ENCODE measurements around the gene CRAT.
A peak's percentile ranks its signal among the peaks of the same experiment; 100 is the strongest.

CRAT gene

DNA sequence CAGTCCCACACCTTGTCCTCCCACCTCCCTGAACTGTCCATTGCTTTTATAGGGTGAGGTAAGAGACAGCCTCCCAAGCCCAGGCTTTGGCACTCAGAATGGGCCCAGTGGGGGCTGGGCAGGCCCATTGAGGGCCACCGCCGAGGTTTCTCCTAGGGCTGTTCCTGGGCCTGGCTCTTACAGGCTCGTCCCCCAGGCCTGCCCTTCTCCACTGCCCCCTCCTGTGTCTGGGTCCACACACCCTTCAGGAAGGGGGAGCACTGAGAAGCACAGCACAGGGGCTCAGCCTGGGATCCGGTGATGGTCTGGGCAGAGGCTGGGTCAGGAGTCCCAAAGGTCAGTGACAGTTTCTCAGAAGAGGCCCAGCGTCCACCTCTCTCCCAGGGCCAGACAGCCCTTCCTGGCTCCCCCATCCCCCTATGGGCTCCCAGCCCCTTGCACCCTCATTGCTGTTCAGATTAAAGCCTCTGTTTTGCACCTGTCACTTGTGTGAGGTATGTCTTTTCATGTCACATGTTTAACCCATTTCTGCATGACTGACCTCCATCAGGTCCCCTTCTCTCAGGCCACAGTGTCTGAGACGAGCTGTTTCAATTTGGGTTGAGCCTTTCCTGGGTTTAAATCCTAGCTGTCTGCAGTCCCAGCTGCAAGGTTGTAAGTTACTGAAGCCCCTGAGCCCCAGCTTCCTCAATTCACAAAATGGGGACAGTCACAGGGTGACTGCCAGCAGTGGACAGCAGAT is 38.0 kb upstream of the CRAT start:
- TF ChIP-seq, protein P1, sequence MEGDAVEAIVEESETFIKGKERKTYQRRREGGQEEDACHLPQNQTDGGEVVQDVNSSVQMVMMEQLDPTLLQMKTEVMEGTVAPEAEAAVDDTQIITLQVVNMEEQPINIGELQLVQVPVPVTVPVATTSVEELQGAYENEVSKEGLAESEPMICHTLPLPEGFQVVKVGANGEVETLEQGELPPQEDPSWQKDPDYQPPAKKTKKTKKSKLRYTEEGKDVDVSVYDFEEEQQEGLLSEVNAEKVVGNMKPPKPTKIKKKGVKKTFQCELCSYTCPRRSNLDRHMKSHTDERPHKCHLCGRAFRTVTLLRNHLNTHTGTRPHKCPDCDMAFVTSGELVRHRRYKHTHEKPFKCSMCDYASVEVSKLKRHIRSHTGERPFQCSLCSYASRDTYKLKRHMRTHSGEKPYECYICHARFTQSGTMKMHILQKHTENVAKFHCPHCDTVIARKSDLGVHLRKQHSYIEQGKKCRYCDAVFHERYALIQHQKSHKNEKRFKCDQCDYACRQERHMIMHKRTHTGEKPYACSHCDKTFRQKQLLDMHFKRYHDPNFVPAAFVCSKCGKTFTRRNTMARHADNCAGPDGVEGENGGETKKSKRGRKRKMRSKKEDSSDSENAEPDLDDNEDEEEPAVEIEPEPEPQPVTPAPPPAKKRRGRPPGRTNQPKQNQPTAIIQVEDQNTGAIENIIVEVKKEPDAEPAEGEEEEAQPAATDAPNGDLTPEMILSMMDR (IDR thresholded peaks at IDR 0.05; ENCODE audit: low read depth, low read length) = no peak
- DNase-seq (ENCODE audit: extremely low read depth, low read depth) = no peak

DNA sequence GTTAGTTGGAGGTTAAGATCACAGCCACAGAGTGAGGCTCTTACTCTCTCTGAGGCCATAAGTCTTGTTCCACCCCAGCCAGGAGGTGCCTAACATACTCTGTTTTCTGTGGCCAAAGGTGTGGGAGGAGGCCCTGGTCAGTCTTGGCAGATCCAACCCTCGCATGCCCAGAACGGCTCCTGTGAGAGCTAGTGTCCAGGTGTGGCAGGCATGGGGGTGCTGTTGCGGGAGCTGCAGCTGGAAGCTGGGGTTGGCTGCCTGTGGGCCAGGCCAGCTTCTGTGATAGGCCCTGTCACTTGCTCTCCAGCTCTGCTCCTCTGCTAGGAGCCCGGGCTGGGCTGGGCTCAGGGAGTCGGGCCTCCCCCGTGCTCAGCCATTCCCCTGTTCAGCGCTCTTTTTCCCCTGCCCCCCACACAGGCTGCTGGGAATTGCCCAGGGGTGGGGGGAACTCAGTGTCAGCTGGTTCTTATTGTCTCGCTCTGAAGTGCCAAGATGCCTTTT is 35.9 kb upstream of the CRAT start:
- TF ChIP-seq, protein P1 (IDR thresholded peaks at IDR 0.05; ENCODE audit: low read depth, low read length) = no peak

DNA sequence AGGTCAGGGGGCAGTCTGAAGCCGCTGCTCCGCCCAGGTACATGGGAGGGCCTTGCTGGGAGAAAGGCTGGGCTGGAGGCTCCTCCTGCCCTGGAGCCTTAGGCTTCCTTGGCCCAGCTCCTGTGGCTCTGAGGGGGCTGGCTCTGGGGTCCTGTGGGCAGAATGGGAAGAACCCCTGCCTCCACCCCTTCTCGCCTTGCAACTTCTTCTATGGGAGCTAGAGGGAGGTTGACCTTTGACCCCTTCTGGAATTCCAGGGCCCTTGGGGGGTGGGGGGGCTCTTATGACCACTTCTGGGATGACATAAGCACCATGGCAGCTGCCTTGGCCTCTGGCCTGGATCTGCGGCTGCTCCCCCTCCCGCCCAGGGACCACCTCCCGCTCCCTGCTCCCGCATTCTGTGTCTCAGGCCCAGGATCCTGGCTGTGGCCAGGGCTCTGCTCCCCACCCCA is 35.3 kb upstream of the CRAT start:
- TF ChIP-seq, protein P1 (IDR thresholded peaks at IDR 0.05; ENCODE audit: low read depth, low read length) = no peak

More for the DNA sequence above, 35.9 kb upstream of the CRAT start:
- DNase-seq (ENCODE audit: extremely low read depth, low read depth) = no peak

DNA sequence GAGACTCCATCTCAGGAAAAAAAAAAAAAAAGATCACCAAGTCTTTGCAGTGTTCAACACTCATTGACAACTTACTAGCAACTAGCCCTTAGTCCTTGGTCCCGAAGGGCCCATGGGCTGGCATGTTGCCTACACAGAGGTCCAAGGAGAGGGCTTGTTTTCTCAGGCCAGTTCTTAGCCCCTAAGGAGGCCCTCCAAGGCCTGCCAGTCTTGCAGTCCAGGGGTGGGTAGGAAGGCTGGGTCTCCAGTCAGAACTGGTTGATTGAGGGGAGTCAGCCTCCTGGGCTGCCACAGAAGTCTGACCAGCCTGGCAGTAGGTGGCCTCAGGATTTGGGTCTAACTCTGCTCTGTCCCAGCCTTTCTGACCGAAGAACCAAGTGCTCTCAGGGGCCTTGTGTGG is 34.7 kb upstream of the CRAT start:
- TF ChIP-seq, protein P1 (IDR thresholded peaks at IDR 0.05; ENCODE audit: low read depth, low read length) = no peak
- no peak for DNase-seq (ENCODE audit: extremely low read depth, low read depth)

More for the DNA sequence above, 35.3 kb upstream of the CRAT start:
- no peak for DNase-seq (ENCODE audit: extremely low read depth, low read depth)

GRCh38 chr9:129143031-129143927 is 32.7 kb upstream of the CRAT start:
- TF ChIP-seq, protein P1 (IDR thresholded peaks at IDR 0.05; ENCODE audit: low read depth, low read length) = peak; percentile 98
- DNase-seq (ENCODE audit: extremely low read depth, low read depth) = no peak

GRCh38 chr9:129142138-129142935 is 31.7 kb upstream of the CRAT start:
- DNase-seq (ENCODE audit: extremely low read depth, low read depth) = no peak
- TF ChIP-seq, protein P1 (IDR thresholded peaks at IDR 0.05; ENCODE audit: low read depth, low read length) = no peak

Data from AG09319 (cell line).